ENCODE measurements around the gene ANO10.
"Not testable (repeated sequence)": the region's sequence is repeated elsewhere in the genome, so short reads cannot be mapped to it uniquely, and the experiment has no call there.

The ANO10 gene, protein sequence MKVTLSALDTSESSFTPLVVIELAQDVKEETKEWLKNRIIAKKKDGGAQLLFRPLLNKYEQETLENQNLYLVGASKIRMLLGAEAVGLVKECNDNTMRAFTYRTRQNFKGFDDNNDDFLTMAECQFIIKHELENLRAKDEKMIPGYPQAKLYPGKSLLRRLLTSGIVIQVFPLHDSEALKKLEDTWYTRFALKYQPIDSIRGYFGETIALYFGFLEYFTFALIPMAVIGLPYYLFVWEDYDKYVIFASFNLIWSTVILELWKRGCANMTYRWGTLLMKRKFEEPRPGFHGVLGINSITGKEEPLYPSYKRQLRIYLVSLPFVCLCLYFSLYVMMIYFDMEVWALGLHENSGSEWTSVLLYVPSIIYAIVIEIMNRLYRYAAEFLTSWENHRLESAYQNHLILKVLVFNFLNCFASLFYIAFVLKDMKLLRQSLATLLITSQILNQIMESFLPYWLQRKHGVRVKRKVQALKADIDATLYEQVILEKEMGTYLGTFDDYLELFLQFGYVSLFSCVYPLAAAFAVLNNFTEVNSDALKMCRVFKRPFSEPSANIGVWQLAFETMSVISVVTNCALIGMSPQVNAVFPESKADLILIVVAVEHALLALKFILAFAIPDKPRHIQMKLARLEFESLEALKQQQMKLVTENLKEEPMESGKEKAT

GRCh38 chr3:43621656-43622432 is at the start of gene ANO10:
Gene ANO10 (minus strand): TSS chr3:43622011. CDS start chr3:43605852, 16,159 bp downstream.
- peak; percentile 99 for DNase-seq

DNA sequence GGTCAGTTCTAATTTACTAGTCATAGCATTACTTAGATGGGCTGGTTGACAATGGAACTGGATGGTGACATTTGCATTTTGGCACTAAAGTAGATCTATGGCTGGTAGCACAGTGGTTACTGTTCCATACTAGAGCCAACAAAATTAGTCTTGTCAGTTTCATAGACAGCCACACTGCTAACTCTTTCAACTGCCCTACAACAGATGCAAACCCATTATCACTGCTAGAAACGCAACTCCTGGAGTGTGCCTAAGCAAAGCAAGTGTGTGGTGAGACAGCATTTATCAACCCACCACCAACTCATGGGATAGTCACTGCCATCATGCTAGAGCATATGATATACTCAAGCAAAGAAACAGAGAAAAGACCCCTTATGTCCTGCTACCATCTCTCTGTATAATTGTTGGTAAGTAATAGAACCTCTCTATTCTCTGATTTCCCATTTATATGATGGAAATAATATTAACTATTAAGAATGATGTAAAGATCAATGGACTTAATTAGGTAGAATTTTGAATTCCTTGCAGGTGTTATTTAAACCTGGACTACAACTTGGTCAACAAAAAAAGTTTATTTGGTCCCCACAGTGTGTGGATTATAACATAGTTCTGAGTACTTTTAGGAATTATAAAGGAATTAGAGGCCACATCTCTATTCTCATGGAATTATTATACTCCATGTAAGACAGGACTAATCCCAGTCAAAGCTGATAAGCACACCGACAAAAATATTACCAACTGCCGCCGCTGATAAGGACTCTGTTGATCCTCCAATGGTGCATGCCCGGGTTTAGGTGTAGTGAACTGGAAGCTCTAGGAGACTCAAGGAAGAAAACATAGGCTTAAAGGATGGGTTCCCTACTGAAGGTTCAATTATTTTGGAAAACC is 49.1 kb upstream of the ANO10 start:
- peak; percentile 82 for DNase-seq

DNA sequence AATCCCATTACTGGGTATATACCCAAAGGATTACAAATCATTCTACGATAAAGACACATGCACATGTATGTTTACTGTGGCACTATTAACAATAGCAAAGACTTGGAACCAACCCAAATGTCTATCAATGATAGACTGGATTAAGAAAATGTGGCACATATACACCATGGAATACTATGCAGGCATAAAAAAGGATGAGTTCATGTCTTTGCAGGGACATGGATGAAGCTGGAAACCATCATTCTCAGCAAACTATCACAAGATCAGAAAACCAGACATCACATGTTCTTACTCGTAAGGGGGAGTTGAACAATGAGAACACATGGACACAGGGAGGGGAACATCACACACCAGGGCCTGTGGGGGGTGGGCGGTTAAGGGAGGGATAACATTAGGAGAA is 43.2 kb upstream of the ANO10 start:
- DNase-seq, result not testable (repeated sequence)

DNA sequence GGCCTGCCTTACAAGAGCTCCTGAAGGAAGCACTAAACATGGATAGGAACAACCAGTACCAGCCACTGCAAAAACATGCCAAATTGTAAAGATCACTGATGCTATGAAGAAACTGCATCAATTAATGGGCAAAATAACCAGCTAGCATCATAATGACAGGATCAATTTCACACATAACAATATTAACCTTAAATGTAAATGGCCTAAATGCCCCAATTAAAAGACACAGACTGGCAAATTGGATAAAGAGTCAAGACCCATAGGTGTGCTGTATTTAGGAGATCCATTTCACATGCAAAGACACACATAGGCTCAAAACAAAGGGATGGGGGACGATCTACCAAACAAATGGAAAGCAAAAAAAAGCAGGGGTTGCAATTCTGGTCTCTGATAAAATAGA is 39.6 kb upstream of the ANO10 start:
- DNase-seq, result not testable (repeated sequence)

DNA sequence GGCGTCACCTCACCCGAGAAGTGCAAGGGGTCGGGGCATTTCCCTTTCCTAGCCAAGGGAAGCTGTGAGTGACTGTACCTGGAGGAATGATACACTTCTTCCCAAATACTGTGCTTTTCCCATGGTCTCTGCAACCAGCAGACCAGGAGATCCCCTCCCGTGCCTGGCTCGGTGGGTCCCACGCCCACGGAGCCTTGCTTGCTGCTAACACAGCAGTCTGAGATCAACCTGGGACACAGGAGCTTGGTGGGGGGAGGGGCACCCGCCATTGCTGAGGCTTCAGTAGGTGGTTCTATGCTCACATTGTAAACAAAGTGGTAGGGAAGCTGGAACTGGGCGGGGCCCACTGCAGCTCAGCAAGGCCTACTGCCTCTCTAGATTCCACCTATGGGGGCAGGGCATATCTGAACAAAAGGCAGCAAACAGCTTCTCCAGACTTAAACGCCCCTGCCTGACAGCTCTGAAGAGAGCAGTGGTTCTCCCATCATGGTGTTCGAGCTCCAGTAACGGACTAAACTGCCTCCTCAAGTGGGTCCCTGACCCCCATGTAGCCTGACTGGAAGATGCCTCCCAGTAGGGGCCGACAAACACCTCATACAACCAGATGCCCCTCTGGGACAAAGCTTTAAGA is 37.6 kb upstream of the ANO10 start:
- peak; percentile 55 for DNase-seq

- DNase-seq, result not testable (repeated sequence)
Observed at GRCh38 chr3:43656390-43656789, 34.6 kb upstream of the ANO10 start.

GRCh38 chr3:43650345-43650744 is 28.5 kb upstream of the ANO10 start:
- no peak for DNase-seq

DNA sequence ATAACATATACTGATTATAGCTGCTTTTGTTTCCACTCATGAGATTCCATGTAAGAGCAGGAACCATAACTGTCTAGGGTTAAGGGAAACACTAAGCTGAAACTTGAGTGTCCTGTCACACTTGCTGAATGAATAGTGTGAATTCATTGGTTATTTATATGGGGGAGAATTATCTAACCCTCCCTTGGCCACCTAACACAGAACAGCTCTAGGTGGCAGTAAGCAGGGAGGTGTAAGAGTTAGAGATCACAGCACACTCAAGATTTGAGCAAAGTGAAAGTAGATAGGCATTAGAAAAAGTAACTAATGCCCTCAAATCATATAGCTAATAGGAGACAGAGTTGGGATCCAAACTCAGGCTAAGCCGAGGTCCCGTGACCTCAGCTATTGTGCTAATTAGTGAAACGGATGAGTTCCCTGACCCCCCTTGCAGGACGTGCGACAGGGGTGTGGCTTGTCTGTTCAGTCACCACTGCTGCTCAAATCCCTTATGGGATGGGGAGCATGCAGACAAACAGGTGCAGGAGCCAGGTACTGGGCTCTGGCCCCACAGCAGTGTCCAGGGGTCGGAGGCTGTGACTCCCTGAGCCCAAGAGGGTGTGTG is 27.7 kb upstream of the ANO10 start:
- DNase-seq, result peak; percentile 59

DNA sequence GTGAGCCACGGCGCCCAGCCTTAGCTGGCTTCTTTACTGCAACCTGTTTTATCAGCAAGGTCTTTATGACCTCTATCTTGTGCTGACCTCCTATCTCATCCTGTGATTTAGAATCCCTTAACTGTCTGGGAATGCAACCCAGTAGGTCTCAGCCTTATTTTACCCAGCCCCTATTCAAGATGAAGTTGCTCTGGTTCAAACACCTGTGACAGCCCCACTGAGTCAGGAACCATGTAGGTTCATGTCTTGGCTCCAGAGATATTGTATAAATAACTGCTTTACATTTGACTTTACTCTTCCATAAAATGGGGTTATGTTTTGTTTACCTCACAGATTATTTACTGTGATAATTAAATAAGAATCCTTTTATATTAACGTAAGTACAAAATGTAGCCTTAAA is 27.1 kb upstream of the ANO10 start:
- DNase-seq, result no peak

- DNase-seq, result peak; percentile 68
Observed at GRCh38 chr3:43647331-43648166, 25.7 kb upstream of the ANO10 start.

DNA sequence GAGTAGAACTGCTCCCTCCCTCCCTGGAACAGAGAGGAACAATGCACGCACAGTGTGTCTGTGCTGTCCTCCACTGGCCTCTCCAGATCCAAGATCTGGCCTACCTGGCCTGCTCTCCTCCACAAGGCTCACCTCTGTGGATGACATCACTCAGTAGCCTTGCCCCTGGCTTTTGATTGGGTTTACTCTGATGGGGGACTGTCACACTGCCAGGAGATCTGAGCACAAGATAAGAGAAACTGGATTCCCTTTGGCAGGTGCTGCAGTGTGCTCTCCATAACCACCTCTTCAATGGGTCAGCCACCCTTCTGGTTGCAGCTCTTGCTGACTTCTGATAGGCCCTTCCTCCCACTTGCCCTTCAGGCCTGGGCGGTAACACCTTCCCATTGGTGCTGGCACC is 22.6 kb upstream of the ANO10 start:
- DNase-seq, result no peak

GRCh38 chr3:43641306-43642114 is 19.7 kb upstream of the ANO10 start:
- no peak for DNase-seq

- DNase-seq, result no peak
Observed at GRCh38 chr3:43640681-43641080, 18.9 kb upstream of the ANO10 start.

DNA sequence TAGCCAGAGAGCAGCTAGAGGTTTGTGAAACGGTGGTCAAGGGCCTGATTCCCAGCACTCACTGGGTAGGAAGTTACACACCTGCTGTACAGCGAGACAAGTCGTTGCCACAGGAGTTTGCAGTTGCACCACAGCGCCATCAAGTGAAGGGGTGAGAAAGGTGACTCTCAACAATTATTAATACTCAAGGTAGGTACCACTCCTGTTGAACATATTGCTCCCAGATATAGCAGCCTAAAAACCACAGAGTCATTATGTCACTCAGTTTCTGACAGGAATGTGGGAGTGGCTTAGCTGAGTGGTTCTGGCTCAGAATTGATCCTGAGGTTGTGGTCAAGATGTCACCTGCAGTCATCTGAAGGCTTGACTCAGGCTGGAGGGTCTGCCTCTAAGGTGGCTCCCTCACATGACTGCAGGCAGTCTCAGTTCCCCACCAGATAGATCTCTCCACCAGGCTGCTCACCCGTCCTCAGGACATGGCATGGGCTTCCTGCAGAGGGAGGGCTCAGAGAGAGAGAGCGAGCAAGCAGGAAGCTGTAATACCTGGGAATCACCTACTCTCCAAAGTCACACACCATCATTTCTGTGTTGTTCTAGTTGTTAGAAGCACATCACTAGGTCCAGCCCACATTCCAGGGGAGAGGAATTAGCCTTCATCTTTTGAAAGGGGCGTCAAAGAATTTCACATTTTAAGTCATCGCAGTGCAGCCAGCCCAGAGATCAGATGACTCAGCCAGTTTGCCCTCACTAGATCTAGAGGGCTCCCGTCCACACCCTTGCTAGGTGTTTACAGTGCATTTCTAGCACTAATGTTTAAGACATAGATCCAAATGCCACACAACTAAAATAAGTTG is 17.0 kb upstream of the ANO10 start:
- DNase-seq, result peak; percentile 73

DNA sequence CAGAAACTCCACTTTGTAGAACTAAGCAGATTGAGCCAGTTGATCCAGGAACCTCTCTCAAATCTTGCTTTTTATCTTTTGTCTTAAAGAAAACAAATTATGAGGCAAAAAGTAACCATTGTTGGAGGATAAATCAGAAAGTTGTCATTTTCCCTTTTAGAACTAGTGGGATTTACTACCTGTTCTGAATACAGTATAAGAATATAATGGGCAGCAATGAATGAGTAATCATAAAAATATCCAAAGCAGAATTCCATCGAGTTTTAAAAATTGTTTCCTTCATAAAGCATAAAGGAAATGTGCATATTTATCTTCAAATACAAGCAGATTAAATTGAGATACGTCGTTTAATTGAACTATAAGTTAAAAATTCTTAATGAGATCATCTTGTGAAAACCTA is 15.9 kb upstream of the ANO10 start:
- no peak for DNase-seq

DNA sequence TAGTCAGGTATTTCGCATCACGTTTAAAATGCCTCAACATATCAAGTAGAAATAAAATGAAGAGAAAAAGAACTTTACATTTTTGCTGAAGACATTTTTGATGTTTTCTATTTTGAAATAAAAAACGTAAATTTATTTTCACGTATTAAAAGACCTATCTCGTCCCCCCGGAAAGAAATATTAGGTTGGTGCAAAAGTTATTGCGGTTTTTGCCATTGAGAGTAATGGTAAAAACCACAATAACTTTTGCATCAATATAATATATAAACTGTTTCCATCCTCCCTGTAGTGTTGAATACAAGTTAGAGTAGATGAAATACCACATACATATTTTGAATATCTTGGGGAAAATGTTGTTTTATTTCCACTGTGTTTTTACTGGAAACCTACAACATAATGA is 11.2 kb upstream of the ANO10 start:
- DNase-seq, result no peak

- DNase-seq, result no peak
Observed at GRCh38 chr3:43632269-43632733, 10.5 kb upstream of the ANO10 start.

GRCh38 chr3:43629741-43630140 is 7.9 kb upstream of the ANO10 start:
- DNase-seq, result no peak

DNA sequence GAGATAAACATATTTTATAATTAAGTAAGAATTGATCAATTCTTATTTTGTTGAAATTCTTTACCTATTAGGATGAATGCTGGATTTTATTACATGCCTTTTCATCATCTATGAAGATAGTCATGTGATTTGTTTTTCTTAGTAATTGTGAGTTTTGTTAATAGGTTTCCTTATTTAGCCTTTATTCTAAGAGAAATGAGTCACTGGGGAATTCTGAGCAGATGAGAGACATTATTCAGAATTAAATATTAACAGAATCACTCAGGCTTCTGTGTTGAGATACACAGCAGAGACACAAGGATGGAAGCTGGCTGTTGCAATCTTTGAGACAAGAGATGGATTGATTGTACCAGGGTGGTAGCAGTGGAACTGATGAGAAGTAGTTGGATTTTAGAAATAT is 7.4 kb upstream of the ANO10 start:
- DNase-seq, result peak; percentile 56

Data from OCI-M1 (cell line).